T-helper 2 cell treated with Interferon-gamma antibody and Interleukin-4, amounts not matched to agents 100 ng/mL and 5 ng/mL, for 36 hours (primary cell): ENCODE measurements around the gene CLEC3A. TPM values are rescaled to one million over a fixed set of nuclear protein-coding genes. Genes with fewer than 3 reads are reported as not detected.
"Not testable (repeated sequence)": the region's sequence is repeated elsewhere in the genome, so short reads cannot be mapped to it uniquely, and the experiment has no call there.

Source experiments
- intact Hi-C: fragments of 100-400 bp; cut with micrococcal nuclease; formaldehyde crosslinking; loops from one replicate; pipeline ENCODE4 v1.15.1; 2023
- total RNA-seq: library from RNA; stranded (reverse); gene quantifications from 2 replicates; pipeline ENCODE4 v1.2.3, GENCODE V29; 2022

Gene CLEC3A
- total RNA-seq, 1 donor from 2014 or later: not detected

GRCh38 chr16:78028018-78028417, 5.7 kb downstream of the CLEC3A start:
- intact Hi-C loops: no loop called here

- intact Hi-C loops: loop anchor here (2.0 kb wide), 1 partner anchor 64 kb away; the partner anchor contains the start of gene WWOX
These were observed 12.2 kb downstream of the CLEC3A start for GRCh38 chr16:78034530-78034929.

GRCh38 chr16:78035012-78035411, 12.7 kb downstream of the CLEC3A start:
- intact Hi-C loops: loop anchor here (2.0 kb wide), 1 partner anchor 64 kb away; the partner anchor contains the start of gene WWOX

DNA sequence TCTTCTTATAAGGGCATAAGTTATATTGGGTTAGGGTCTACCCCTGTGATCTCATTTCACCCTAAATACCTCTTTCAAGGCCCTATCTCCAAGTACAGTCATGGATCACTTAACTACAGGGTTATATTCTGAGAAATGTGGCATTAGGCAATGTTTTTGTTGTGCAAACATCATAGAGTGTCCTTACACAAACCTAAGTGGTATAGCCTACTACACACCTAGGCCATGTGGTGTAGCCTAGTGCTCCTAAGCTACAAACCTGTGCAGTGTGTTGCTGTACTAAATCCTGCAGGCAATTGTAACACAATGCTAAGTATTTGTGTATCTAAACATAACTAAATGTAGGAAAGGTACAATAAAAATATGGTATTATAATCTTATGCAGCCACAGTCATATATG, 18.0 kb downstream of the CLEC3A start:
- intact Hi-C loops: no loop called here

GRCh38 chr16:78045865-78046581, 23.7 kb downstream of the CLEC3A start:
- intact Hi-C loops: no loop called here

DNA sequence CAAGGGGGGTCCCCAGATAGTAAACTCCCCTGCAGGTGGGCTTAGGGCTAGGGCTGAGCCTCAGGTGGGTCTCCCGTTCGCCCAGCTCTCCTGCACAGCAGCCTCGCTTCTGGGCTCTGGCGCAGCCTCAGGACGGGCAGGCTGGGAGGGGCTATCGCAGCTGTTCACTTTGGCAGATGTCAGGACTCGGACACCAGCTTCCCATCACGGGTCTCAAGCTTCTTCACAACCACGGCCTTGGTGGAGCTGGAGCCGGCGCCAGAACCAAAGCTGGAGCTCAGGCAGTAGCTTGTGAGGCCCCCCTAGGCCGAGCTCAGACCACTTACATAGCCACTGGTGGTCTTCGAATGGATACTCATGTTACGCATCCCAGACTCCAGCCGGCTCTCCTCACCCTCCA, 26.0 kb downstream of the CLEC3A start:
- intact Hi-C loops: no loop called here

DNA sequence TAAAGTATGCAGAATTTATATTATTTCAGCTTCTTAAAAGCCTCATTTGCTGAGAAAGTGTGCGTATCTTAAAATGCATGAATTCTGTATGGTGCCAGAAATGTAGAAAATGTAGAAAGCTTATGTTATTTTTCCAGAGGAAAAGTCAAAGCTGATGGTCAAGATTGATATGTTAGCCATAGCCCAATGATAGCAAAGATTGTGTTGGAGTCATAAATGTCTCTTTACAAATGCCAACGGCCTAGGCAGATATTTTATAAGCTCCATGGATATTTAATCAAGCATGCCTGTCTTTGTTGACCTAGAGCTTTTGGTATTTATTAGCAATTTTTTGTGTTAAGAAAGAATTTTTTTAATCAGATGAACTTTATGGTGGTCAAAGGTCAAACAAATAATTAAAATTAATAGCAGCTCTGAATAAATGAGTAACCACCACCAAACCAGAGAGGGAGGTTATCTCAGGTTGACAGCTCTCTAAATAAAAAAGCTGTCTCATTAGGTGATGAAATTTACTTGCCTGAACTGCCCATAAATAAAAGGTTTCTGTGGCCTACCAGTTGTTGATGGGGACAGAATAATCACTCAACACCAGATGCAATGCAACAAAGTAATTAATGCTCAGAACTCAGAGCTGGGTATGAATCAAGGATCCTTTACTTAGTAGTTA, 28.5 kb downstream of the CLEC3A start:
- intact Hi-C loops: no loop called here

DNA sequence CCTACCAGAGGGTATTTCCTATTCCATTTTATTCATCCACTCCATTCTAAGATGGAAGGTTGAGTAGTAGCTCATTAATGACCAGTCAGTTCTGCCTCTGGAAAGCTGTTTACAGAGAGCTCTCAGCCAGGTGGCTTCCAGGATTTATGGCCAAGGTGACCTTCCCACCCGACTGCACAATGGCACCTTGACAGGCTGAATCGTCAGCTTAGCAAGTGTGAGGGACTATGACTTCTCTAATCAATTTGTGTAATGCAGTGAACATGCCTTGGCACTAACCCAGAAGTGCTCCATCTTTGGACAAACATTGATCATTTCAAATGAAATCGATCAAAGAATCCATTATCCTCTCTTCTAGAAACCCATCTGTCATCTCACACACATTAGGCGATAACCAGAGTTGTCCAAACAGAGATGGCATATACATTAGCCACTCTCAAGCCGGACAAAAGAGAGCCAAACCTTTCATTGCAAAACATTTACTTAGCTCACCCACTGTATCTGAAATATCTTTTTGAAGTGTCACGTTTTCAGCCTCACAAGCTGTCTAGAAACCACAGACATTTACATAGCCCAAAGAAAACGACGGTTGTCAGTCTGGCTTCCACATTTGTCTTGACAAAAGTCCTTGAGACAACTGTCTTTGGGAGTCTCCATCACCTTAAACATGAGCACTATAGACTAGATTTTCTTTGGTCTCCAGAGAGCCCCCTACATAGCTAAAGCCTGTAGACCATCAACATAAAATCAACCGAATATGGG, 35.6 kb downstream of the CLEC3A start:
- intact Hi-C loops: no loop called here

- intact Hi-C loops: not testable (repeated sequence)
These were observed 37.5 kb downstream of the CLEC3A start for GRCh38 chr16:78059806-78060205.

DNA sequence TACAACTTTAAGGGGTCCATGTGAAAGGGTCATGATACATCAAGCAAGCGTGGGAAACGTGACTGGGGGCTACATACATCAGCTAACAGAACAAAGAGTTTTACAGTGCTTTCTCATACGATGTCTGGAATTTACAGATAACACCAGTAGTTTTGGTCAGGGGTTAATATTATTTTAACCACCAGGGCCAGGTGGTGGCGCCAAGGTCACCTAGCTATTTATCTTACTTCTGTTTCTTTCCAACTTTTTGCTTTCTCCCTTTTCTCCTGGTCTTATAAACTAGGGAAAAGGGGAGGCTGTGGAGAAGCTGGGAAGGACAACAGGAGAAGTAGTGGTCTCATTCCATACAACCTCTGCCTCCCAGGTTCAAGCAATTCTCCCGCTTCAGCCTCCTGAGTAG, 37.9 kb downstream of the CLEC3A start:
- intact Hi-C loops: no loop called here

DNA sequence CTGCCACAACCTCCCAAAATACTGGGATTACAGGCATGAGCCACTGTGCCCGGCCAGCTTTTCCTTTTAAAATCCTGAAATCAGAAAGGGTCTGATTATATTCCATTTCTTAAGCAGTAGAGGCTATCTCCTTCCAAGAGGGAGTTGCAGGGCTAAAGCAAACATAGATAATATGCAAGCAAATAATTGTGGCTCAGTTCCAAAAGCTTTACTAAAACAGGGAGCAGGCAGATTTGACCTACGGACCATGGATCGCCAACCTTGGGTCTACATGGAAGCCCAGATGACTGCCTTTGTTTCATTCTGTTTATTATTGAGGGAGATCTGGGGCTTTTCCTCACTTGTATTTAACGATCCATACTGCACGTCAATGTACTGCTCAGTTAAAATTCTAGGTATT, 38.5 kb downstream of the CLEC3A start:
- intact Hi-C loops: no loop called here

DNA sequence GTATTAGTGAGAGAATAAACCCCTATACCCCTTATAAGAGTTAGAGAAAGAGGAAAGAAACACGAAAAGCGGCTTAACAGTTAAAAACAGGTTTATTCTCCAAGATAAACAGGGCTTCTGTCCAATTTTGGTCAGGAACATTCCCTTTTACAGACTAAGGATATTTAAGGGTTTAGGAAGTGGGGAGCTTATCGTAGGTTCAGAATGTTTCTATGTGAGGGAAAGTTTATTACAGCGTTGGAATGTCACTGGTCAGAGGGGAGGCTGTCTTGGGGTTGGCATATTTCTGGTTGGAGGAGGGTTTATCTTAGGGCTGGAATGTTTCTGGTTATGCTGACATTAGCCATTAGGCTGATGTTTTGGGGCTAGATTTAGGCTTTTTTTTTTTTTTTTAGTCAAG, 43.0 kb downstream of the CLEC3A start:
- intact Hi-C loops: no loop called here

- intact Hi-C loops: no loop called here
These were observed 47.6 kb downstream of the CLEC3A start for GRCh38 chr16:78069913-78070312.

DNA sequence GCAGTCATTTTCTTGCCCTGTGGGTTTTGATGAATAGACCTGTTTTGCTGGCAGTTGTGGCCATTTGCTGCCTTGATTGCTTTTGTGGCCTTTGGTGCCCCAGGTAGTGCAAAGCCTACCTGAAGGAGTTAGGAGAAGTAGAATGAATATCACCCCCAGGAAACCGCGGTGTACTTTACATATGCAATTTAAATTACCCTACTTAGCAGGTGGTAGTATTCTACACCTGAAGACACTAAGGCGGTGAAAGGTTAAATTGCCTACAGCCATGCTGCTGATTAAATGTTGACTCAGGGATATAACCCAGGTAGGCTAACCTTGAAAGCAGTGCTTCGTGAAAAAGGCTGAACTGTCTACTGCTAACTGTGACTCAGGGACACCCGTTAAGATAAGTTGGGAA, 49.9 kb downstream of the CLEC3A start:
- intact Hi-C loops: no loop called here

- intact Hi-C loops: no loop called here
These were observed 53.5 kb downstream of the CLEC3A start for GRCh38 chr16:78075800-78076199.

DNA sequence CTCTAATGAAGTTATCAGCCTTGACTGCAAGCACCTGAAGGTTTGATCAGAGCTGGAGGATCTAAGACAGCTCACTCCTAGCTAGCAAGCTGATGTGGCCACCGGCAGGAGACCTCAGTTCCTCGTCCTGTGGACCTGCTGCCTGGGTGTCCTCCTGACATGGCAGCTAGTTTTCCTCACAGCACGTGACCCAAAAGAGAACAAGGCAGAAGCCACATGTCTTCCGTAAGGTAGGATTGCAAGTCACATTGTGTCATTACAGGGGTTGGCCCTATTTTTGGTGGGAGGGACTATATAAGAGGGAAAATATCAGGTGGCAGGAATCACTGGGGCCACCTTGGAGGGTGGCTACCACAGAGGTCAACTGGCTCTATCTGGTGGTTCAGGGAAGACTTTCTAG, 59.0 kb downstream of the CLEC3A start:
- intact Hi-C loops: no loop called here

Other genes starting within 250 kb of the CLEC3A start
- gene VAT1L, start 234.0 kb upstream of the CLEC3A start, total RNA-seq: not detected in 2 replicates
- gene WWOX, start 77.1 kb downstream of the CLEC3A start, total RNA-seq: 26.3 and 30.6 TPM in 2 replicates